GM12873 (cell line): ENCODE data around the gene SLC26A1.

Source experiments
- TF ChIP-seq, protein P1 (sequence below): IDR thresholded peaks from 2 replicates; pipeline ENCODE4 v1.5.1; 2012; ENCODE audit warnings: low read depth, mild to moderate bottlenecking, moderate library complexity, low read length, control low read depth; ENCODE audit not compliant: insufficient read depth; ENCODE audit errors: missing control alignments

Gene SLC26A1

DNA sequence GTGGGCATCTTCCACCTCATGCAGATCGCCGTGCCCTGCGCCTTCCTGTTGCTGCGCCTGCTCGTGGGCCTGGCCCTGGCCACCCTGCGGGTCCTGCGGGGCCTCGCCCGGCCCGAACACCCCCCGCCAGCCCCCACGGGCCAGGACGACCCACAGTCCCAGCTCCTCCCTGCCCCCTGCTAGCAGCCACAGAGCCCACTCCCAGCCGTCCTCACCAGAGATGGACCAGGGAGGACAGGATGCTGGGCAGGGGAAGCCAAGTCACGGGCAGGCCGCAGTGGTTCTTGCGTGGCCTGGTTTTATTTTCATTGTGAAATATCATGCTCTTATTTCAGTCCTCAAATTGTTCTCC, 34.9 kb downstream of the SLC26A1 start:
- TF ChIP-seq, protein P1, sequence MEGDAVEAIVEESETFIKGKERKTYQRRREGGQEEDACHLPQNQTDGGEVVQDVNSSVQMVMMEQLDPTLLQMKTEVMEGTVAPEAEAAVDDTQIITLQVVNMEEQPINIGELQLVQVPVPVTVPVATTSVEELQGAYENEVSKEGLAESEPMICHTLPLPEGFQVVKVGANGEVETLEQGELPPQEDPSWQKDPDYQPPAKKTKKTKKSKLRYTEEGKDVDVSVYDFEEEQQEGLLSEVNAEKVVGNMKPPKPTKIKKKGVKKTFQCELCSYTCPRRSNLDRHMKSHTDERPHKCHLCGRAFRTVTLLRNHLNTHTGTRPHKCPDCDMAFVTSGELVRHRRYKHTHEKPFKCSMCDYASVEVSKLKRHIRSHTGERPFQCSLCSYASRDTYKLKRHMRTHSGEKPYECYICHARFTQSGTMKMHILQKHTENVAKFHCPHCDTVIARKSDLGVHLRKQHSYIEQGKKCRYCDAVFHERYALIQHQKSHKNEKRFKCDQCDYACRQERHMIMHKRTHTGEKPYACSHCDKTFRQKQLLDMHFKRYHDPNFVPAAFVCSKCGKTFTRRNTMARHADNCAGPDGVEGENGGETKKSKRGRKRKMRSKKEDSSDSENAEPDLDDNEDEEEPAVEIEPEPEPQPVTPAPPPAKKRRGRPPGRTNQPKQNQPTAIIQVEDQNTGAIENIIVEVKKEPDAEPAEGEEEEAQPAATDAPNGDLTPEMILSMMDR, result no peak

DNA sequence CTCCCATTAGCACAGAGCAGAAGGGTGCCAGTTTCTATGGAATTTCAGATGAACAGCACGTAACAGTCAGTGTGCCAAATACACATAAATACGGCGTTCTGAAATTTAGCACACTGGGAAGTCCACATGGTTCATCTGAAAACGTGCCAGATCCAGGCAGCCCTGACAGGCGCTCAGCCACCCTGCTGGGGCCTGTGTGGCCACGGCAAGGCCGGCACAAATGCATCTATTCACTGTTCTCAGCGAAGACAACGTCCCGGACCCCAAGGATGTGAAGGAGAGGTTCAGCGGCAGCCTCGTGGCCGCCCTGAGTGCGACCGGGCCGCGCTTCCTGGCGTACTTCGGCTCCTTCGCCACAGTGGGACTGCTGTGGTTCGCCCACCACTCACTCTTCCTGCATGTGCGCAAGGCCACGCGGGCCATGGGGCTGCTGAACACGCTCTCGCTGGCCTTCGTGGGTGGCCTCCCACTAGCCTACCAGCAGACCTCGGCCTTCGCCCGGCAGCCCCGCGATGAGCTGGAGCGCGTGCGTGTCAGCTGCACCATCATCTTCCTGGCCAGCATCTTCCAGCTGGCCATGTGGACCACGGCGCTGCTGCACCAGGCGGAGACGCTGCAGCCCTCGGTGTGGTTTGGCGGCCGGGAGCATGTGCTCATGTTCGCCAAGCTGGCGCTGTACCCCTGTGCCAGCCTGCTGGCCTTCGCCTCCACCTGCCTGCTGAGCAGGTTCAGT, 35.5 kb downstream of the SLC26A1 start:
- TF ChIP-seq, protein P1, result no peak

DNA sequence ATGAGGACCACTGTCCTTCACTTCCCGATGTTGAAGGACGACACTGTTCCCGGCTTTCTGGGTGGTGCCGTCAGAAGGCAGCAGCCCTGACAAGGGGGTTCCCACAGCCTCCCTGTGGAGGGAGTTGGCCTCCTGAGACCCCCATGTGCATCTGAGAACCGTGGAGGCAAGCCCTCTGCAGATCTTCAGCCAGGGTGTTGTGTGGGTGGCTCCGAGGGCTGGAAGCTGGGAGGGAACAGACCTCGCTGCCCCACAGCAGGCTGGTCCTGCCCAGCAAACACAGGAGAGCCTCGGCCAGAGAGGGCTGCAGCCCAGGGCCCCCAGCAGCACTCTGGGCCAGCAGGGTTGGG, 36.0 kb downstream of the SLC26A1 start:
- TF ChIP-seq, protein P1, result no peak

DNA sequence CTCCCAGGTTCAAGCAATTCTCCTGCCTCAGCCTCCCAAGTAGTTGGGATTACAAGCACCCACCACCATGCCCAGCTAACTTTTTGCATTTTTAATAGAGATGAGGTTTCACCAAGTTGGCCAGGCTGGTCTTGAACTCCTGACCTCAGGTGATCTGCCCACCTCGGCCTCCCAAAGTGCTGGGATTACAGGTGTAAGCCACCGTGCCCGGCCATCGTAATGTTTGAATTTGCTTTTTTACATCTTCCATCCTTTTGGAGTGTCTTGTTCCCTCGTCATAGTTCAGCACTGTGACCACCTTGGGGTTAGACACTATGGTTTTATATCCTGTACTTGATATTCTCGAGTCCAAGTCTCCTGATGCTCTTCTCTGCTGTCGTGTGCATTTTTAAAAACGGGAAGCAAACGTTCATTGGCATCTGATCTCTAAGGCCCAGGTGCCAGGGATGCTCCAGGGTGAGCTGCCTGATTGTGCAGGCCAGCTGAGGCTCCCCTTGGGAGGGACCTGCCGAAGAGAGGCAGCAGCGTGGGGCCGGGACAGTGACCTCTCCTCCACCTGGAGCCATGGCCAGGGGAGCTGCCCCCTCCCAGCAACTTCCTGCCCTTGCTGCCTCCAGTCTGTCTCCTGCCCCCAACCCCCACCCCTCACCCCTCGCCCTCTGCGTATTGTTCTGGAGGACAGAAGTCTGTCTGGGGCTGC, 36.5 kb downstream of the SLC26A1 start:
- TF ChIP-seq, protein P1, result no peak

DNA sequence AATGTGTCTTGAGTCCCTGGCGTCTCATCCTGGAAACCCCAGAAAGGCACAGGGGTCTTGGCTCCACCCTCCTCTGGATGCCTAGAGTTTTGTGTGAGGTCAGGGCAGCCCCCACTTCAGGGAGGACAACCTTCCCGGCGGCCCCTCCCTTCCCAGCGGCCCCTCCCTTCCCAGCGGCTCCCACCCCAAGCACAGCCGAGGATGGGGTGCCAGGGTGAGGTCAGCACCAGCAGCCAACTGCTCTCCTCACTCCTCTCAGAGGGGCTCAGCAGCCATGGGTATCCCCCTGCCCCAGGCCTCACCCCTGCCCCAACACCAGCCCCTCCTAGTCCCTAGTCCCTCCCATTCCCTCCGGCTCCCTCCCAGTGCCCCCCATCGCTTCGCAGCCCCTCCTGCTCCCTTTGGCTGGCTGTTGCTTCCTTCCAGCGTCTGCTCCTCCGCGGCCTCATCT, 37.2 kb downstream of the SLC26A1 start:
- TF ChIP-seq, protein P1, result no peak

DNA sequence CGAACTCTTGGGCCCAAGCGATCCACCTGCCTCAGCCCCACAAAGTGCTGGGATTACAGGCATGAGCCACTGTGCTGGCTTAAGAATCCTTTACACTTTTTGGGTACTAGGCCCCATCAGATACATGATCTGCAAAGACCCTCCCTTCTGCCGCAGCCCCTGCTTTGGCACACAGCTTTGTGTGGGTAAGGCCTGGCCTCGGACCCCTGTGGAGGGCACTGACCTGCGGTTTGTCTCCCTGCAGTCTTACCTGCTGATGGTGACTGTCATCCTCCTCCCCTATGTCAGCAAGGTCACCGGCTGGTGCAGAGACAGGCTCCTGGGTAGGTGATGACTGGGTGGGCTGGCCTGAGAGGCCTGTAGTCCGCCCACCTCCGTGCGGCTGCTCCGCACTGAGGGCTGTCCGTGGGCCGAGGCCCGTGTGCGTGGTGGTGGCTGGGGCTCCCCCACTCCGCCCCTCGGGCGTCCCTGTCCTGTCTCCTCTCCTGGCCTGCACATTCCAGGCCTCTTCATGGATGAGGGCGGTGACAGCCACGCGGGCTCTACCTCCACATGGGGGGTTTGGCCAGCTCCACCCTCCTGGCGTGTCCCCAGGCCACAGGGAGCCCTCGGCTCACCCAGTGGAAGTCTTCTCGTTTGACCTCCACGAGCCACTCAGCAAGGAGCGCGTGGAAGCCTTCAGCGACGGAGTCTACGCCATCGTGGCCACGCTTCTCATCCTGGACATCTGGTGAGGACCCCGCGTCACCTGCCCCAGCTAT, 37.9 kb downstream of the SLC26A1 start:
- TF ChIP-seq, protein P1, result no peak
